ENCODE measurements around the gene TRIM10.

The TRIM10 gene

DNA sequence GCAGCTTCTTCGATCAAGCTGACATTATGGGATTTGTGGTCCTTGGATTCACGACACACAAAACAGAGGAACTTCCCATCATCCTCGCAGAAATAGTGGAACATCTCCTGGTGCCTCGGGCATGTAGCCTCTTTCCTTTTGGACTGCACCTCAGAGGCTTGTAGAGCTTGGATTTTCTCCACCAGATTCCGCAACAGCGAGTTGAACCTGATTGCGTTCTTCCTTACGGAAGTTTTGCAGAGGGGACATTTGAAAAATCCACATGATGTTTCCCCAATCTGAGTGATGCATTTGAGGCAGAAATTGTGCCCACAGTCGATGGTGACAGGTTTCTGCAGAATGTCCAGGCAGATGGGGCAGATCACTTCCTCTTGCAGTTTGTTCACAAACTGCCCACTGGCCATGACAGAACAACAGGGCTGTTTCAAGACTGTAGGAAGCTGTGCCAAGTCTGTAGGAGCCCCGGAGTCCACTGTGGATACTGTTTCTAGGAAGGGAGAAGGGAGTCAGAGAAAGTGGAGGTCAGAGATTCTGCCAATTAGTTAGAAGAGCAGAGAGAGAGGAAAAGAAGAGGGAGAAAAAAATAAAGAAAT lies 48.5 kb downstream of the TRIM10 start:
- POLR2A ChIA-PET = no interaction called here
- H3K4me1 ChIP-seq (ENCODE audit: control insufficient read depth, insufficient read depth, low read length) = no peaks in the 10 kb centered on the region
- no peaks in the 10 kb centered on the region for H3K36me3 ChIP-seq (ENCODE audit: control insufficient read depth in 2 of 2, insufficient read depth in 1 of 2, low read length in 2 of 2)
- H3K4me3 ChIP-seq (ENCODE audit: low read depth, low read length) = no peak overlapping the region
- H3K9me3 ChIP-seq (ENCODE audit: control insufficient read depth, insufficient read depth, low read depth, low read length) = no peaks in the 10 kb centered on the region
- TF ChIP-seq, protein P1, sequence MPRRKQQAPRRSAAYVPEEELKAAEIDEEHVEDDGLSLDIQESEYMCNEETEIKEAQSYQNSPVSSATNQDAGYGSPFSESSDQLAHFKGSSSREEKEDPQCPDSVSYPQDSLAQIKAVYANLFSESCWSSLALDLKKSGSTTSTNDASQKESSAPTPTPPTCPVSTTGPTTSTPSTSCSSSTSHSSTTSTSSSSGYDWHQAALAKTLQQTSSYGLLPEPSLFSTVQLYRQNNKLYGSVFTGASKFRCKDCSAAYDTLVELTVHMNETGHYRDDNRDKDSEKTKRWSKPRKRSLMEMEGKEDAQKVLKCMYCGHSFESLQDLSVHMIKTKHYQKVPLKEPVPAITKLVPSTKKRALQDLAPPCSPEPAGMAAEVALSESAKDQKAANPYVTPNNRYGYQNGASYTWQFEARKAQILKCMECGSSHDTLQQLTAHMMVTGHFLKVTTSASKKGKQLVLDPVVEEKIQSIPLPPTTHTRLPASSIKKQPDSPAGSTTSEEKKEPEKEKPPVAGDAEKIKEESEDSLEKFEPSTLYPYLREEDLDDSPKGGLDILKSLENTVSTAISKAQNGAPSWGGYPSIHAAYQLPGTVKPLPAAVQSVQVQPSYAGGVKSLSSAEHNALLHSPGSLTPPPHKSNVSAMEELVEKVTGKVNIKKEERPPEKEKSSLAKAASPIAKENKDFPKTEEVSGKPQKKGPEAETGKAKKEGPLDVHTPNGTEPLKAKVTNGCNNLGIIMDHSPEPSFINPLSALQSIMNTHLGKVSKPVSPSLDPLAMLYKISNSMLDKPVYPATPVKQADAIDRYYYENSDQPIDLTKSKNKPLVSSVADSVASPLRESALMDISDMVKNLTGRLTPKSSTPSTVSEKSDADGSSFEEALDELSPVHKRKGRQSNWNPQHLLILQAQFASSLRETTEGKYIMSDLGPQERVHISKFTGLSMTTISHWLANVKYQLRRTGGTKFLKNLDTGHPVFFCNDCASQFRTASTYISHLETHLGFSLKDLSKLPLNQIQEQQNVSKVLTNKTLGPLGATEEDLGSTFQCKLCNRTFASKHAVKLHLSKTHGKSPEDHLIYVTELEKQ (tag by site-specific recombination; IDR thresholded peaks at IDR 0.05; ENCODE audit: borderline replicate concordance) = no peak
- TF ChIP-seq, protein P2, sequence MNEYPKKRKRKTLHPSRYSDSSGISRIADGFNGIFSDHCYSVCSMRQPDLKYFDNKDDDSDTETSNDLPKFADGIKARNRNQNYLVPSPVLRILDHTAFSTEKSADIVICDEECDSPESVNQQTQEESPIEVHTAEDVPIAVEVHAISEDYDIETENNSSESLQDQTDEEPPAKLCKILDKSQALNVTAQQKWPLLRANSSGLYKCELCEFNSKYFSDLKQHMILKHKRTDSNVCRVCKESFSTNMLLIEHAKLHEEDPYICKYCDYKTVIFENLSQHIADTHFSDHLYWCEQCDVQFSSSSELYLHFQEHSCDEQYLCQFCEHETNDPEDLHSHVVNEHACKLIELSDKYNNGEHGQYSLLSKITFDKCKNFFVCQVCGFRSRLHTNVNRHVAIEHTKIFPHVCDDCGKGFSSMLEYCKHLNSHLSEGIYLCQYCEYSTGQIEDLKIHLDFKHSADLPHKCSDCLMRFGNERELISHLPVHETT (tag by site-specific recombination; IDR thresholded peaks at IDR 0.05) = no peak
- TF ChIP-seq ZNF23 (tag by site-specific recombination; IDR thresholded peaks at IDR 0.05; ENCODE audit: borderline replicate concordance) (no peak), ZNF510 (tag by site-specific recombination; IDR thresholded peaks at IDR 0.05; ENCODE audit: insufficient replicate concordance) (no peak), ZNF600 (tag by site-specific recombination; IDR thresholded peaks at IDR 0.05) (peak; percentile 33; the same call in 1 of the 2 replicates)
- H3K27ac ChIP-seq (ENCODE audit: extremely low read depth, low read depth, low read length) = no peak overlapping the region
- CTCF ChIA-PET = interaction anchor here (1.0 to 6.8 kb wide), 4 partner anchors 8 to 58 kb away, joined by 3 to 78 read pairs (median 19); no protein-coding TSS in a partner anchor

DNA sequence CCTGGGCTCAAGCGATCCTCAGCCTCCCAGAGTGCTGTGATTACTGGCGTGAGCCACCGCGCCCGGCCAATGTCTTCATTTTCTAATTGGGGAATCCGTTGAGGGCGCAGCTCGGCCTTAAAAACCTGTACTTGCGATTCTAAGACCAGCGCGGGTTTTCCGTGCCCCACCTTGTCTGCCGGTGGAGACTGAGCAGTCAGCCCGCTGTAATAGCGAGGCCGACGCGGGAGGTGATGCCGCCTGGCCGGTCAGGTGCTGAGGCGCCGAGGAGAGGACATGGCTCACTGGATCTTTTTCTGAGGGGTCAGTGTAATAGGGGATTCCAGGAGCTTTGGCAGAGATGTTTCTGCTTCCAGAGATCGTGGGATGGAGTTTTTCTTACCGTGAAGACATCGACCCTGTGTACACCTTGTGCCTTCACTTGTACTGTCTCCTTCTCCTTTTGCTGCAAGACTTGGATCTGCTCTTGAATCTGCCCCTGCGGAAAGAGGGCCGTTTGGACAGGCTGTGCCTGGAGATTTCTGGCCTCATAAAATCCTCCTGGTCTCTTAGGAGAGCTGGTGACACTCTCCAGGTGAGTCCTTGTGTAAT lies 49.6 kb downstream of the TRIM10 start:
- CTCF ChIA-PET = interaction anchor here (0.6 to 6.8 kb wide), 4 partner anchors 8 to 279 kb away, joined by 3 to 78 read pairs (median 3); no protein-coding TSS in a partner anchor
- no peak overlapping the region for H3K4me3 ChIP-seq (ENCODE audit: low read depth, low read length)
- H3K27ac ChIP-seq (ENCODE audit: extremely low read depth, low read depth, low read length) = no peak overlapping the region
- no peaks in the 10 kb centered on the region for H3K36me3 ChIP-seq (ENCODE audit: control insufficient read depth in 2 of 2, insufficient read depth in 1 of 2, low read length in 2 of 2)
- no peaks in the 10 kb centered on the region for H3K4me1 ChIP-seq (ENCODE audit: control insufficient read depth, insufficient read depth, low read length)
- POLR2A ChIA-PET = interaction anchor here (0.8 kb wide), 1 partner anchor 9 kb away, joined by 3 read pairs; no protein-coding TSS in a partner anchor
- no peaks in the 10 kb centered on the region for H3K9me3 ChIP-seq (ENCODE audit: control insufficient read depth, insufficient read depth, low read depth, low read length)
- TF ChIP-seq GLIS1 (tag by site-specific recombination; IDR thresholded peaks at IDR 0.05) = no peak
- no peak for TF ChIP-seq ZNF2 (tag by site-specific recombination; IDR thresholded peaks at IDR 0.05)
- TF ChIP-seq ZNF510 (tag by site-specific recombination; IDR thresholded peaks at IDR 0.05; ENCODE audit: insufficient replicate concordance) = no peak
- TF ChIP-seq, protein P3, sequence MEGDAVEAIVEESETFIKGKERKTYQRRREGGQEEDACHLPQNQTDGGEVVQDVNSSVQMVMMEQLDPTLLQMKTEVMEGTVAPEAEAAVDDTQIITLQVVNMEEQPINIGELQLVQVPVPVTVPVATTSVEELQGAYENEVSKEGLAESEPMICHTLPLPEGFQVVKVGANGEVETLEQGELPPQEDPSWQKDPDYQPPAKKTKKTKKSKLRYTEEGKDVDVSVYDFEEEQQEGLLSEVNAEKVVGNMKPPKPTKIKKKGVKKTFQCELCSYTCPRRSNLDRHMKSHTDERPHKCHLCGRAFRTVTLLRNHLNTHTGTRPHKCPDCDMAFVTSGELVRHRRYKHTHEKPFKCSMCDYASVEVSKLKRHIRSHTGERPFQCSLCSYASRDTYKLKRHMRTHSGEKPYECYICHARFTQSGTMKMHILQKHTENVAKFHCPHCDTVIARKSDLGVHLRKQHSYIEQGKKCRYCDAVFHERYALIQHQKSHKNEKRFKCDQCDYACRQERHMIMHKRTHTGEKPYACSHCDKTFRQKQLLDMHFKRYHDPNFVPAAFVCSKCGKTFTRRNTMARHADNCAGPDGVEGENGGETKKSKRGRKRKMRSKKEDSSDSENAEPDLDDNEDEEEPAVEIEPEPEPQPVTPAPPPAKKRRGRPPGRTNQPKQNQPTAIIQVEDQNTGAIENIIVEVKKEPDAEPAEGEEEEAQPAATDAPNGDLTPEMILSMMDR (tag by site-specific recombination; IDR thresholded peaks at IDR 0.05) = no peak
- TF ChIP-seq ZXDB (tag by site-specific recombination; IDR thresholded peaks at IDR 0.05) = no peak
- TF ChIP-seq ZNF792 (tag by site-specific recombination; IDR thresholded peaks at IDR 0.05) = no peak
- TF ChIP-seq, protein P4, sequence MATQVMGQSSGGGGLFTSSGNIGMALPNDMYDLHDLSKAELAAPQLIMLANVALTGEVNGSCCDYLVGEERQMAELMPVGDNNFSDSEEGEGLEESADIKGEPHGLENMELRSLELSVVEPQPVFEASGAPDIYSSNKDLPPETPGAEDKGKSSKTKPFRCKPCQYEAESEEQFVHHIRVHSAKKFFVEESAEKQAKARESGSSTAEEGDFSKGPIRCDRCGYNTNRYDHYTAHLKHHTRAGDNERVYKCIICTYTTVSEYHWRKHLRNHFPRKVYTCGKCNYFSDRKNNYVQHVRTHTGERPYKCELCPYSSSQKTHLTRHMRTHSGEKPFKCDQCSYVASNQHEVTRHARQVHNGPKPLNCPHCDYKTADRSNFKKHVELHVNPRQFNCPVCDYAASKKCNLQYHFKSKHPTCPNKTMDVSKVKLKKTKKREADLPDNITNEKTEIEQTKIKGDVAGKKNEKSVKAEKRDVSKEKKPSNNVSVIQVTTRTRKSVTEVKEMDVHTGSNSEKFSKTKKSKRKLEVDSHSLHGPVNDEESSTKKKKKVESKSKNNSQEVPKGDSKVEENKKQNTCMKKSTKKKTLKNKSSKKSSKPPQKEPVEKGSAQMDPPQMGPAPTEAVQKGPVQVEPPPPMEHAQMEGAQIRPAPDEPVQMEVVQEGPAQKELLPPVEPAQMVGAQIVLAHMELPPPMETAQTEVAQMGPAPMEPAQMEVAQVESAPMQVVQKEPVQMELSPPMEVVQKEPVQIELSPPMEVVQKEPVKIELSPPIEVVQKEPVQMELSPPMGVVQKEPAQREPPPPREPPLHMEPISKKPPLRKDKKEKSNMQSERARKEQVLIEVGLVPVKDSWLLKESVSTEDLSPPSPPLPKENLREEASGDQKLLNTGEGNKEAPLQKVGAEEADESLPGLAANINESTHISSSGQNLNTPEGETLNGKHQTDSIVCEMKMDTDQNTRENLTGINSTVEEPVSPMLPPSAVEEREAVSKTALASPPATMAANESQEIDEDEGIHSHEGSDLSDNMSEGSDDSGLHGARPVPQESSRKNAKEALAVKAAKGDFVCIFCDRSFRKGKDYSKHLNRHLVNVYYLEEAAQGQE (tag by site-specific recombination; IDR thresholded peaks at IDR 0.05) = no peak
- no peak for TF ChIP-seq IKZF3 (tag by site-specific recombination; IDR thresholded peaks at IDR 0.05)
- no peak for TF ChIP-seq ZNF169 (tag by site-specific recombination; IDR thresholded peaks at IDR 0.05)
- no peak for TF ChIP-seq ZNF530 (tag by site-specific recombination; IDR thresholded peaks at IDR 0.05; ENCODE audit: low read depth)
- TF ChIP-seq ZNF10 (tag by site-specific recombination; IDR thresholded peaks at IDR 0.05) = no peak
- TF ChIP-seq ZSCAN23 (tag by site-specific recombination; IDR thresholded peaks at IDR 0.05) = no peak
- TF ChIP-seq ZBTB8A (tag by site-specific recombination; IDR thresholded peaks at IDR 0.05) = no peak
- no peak for TF ChIP-seq ZNF157 (tag by site-specific recombination; IDR thresholded peaks at IDR 0.05)
- TF ChIP-seq, protein P5, sequence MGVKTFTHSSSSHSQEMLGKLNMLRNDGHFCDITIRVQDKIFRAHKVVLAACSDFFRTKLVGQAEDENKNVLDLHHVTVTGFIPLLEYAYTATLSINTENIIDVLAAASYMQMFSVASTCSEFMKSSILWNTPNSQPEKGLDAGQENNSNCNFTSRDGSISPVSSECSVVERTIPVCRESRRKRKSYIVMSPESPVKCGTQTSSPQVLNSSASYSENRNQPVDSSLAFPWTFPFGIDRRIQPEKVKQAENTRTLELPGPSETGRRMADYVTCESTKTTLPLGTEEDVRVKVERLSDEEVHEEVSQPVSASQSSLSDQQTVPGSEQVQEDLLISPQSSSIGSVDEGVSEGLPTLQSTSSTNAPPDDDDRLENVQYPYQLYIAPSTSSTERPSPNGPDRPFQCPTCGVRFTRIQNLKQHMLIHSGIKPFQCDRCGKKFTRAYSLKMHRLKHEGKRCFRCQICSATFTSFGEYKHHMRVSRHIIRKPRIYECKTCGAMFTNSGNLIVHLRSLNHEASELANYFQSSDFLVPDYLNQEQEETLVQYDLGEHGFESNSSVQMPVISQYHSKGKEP (tag by site-specific recombination; IDR thresholded peaks at IDR 0.05) = no peak
- TF ChIP-seq ZNF366 (tag by site-specific recombination; conservative IDR thresholded peaks at IDR 0.05) = no peak
- TF ChIP-seq PRDM1 (tag by site-specific recombination; IDR thresholded peaks at IDR 0.05) = no peak
